Transverse colon (tissue), 4 donors: ENCODE data around the gene WDFY3.

Experiments used
- CTCF ChIP-seq, 5 experiments: fragments of 200-600 bp in 3 of 5; fragments of 450-650 bp in 2 of 5; sonication (generic) in 3 of 5; IDR thresholded peaks; 1 replicate in 2 of 5; 2 replicates in 3 of 5; pipeline ENCODE4 v1.5.1; 2016 to 2017; ENCODE audit warnings: antibody characterized with exemption in 5 of 5, inconsistent platforms in 3 of 5, mild to moderate bottlenecking in 2 of 5, moderate library complexity in 1 of 5
- POLR2A ChIP-seq: fragments of 450-650 bp; IDR thresholded peaks from one replicate; pipeline ENCODE4 v1.6.1; 2016; ENCODE audit warnings: antibody characterized with exemption, mild to moderate bottlenecking, moderate library complexity
- POLR2AphosphoS5 ChIP-seq, 3 donors: sonication (generic); formaldehyde crosslinking; IDR thresholded peaks; one replicate each; pipeline ENCODE4 v1.6.1; 2016; ENCODE audit warnings: antibody characterized with exemption in 3 of 3

GRCh38 chr4:84623661-84624060 lies 342.8 kb downstream of the WDFY3 start:
- no peak for TF ChIP-seq CTCF (IDR thresholded peaks at IDR 0.05)
- TF ChIP-seq POLR2AphosphoS5 (IDR thresholded peaks at IDR 0.05), result no peak
- TF ChIP-seq POLR2A, result no peak
